ENCODE measurements around the gene SCO2. TPM values are rescaled to one million over a fixed set of nuclear protein-coding genes. Genes with fewer than 3 reads are reported as not detected.
A peak's percentile ranks its signal among the peaks of the same experiment; 100 is the strongest.

SCO2 gene
- polyA plus RNA-seq, 1 donor (not counting 4 experiments of a cell fraction or from before 2014, with no cell fraction given), result 1.9 TPM

GRCh38 chr22:50537765-50538164 is 12.4 kb upstream of the SCO2 start:
- Histone ChIP-seq H3K4me1 (ENCODE audit: control insufficient read depth, extremely low read depth, insufficient read depth, low read length) (peaks cover 42% of the 10 kb centered on the region), H4K20me1 (ENCODE audit: control insufficient read depth, extremely low read depth, insufficient read depth, low read length) (no peaks in the 10 kb centered on the region), H3K9me1 (ENCODE audit: control insufficient read depth, extremely low read depth, insufficient read depth, low read length) (no peaks in the 10 kb centered on the region), H3K4me2 (ENCODE audit: control insufficient read depth, extremely low read depth, insufficient read depth, low read depth, low read length) (no peak overlapping the region), H3K9me3 (ENCODE audit: control insufficient read depth, low read depth, low read length) (no peaks in the 10 kb centered on the region), H3K36me3 (ENCODE audit: control insufficient read depth in 2 of 2, extremely low read depth in 1 of 2, insufficient read depth in 2 of 2, low read length in 2 of 2) (no peaks in the 10 kb centered on the region), H3K9ac (ENCODE audit: control insufficient read depth, extremely low read depth, insufficient read depth, low read length) (no peak overlapping the region), H3K4me3 (ENCODE audit: control insufficient read depth in 2 of 3, extremely low read depth in 1 of 3, insufficient read depth in 2 of 3, low read depth in 1 of 3, low read length in 3 of 3) (no peak overlapping the region), H3K27me3 (ENCODE audit: control insufficient read depth, extremely low read depth, insufficient read depth, low read length) (no peaks in the 10 kb centered on the region), H2AFZ (ENCODE audit: control insufficient read depth, low read length) (no peak overlapping the region), H3K79me2 (ENCODE audit: control insufficient read depth, insufficient read depth, low read length) (no peaks in the 10 kb centered on the region), H3K27ac (ENCODE audit: control insufficient read depth, insufficient read depth, low read length) (peak overlapping the region; percentile 29)
- FAIRE-seq (no peak), DNase-seq (ENCODE audit: low read depth, low spot score) (no peak)
- dilution Hi-C loops (cut with MboI; ENCODE audit: extremely low pct_ligation_motif_present, low sequenced_read_pairs), result no loop called here
- no peak for TF ChIP-seq CTCF (optimal IDR thresholded peaks at IDR 0.05 in 1 of 3, IDR thresholded peaks at IDR 0.05 in 1 of 3, conservative IDR thresholded peaks at IDR 0.05 in 1 of 3; ENCODE audit: extremely low read depth in 1 of 3, insufficient read depth in 2 of 3, low read length in 3 of 3)
- no peak for TF ChIP-seq EZH2 (IDR thresholded peaks at IDR 0.05; ENCODE audit: low read length)

- Histone ChIP-seq H3K36me3 (ENCODE audit: control insufficient read depth in 2 of 2, extremely low read depth in 1 of 2, insufficient read depth in 2 of 2, low read length in 2 of 2) (no peaks in the 10 kb centered on the region), H3K9me3 (ENCODE audit: control insufficient read depth, low read depth, low read length) (no peaks in the 10 kb centered on the region), H3K4me2 (ENCODE audit: control insufficient read depth, extremely low read depth, insufficient read depth, low read depth, low read length) (no peak overlapping the region), H3K4me3 (ENCODE audit: control insufficient read depth in 2 of 3, extremely low read depth in 1 of 3, insufficient read depth in 2 of 3, low read depth in 1 of 3, low read length in 3 of 3) (no peak overlapping the region), H3K27me3 (ENCODE audit: control insufficient read depth, extremely low read depth, insufficient read depth, low read length) (peaks cover 2% of the 10 kb centered on the region), H3K79me2 (ENCODE audit: control insufficient read depth, insufficient read depth, low read length) (no peaks in the 10 kb centered on the region), H3K27ac (ENCODE audit: control insufficient read depth, insufficient read depth, low read length) (no peak overlapping the region), H3K4me1 (ENCODE audit: control insufficient read depth, extremely low read depth, insufficient read depth, low read length) (peaks cover 29% of the 10 kb centered on the region), H4K20me1 (ENCODE audit: control insufficient read depth, extremely low read depth, insufficient read depth, low read length) (no peaks in the 10 kb centered on the region), H2AFZ (ENCODE audit: control insufficient read depth, low read length) (no peak overlapping the region), H3K9ac (ENCODE audit: control insufficient read depth, extremely low read depth, insufficient read depth, low read length) (no peak overlapping the region), H3K9me1 (ENCODE audit: control insufficient read depth, extremely low read depth, insufficient read depth, low read length) (no peaks in the 10 kb centered on the region)
- DNase-seq (ENCODE audit: low read depth, low spot score) (no peak), FAIRE-seq (no peak)
- no peak for TF ChIP-seq EZH2 (IDR thresholded peaks at IDR 0.05; ENCODE audit: low read length)
- TF ChIP-seq CTCF (optimal IDR thresholded peaks at IDR 0.05 in 1 of 3, IDR thresholded peaks at IDR 0.05 in 1 of 3, conservative IDR thresholded peaks at IDR 0.05 in 1 of 3; ENCODE audit: extremely low read depth in 1 of 3, insufficient read depth in 2 of 3, low read length in 3 of 3), result no peak
- dilution Hi-C loops (cut with MboI; ENCODE audit: extremely low pct_ligation_motif_present, low sequenced_read_pairs), result no loop called here
Observed at GRCh38 chr22:50536226-50536625, 10.8 kb upstream of the SCO2 start.
